ENCODE results near the gene DEGS1.

DEGS1 gene
- 68.2 to 174 (median 132) reads per million in 18 experiments for total RNA-seq

GRCh38 chr1:224182866-224183590 lies at the start of gene DEGS1:
Gene DEGS1 (plus strand): TSS chr1:224183240. CDS start chr1:224183337, 97 bp downstream.
- DNase-seq: peak; percentile 74 to 83

- DNase-seq: no peak
These were observed 49.2 kb upstream of the DEGS1 start for GRCh38 chr1:224133741-224134299.

- no peak for DNase-seq
These were observed 45.5 kb upstream of the DEGS1 start for GRCh38 chr1:224137518-224137917.

GRCh38 chr1:224138198-224138597 lies 44.8 kb upstream of the DEGS1 start:
- no peak for DNase-seq

- no peak for DNase-seq
These were observed 41.3 kb upstream of the DEGS1 start for GRCh38 chr1:224141693-224142092.

GRCh38 chr1:224149709-224150108 lies 33.3 kb upstream of the DEGS1 start:
- no peak for DNase-seq

- DNase-seq: no peak
These were observed 31.9 kb upstream of the DEGS1 start for GRCh38 chr1:224151117-224151516.

GRCh38 chr1:224157316-224157715 lies 25.7 kb upstream of the DEGS1 start:
- DNase-seq: no peak

GRCh38 chr1:224159541-224159940 lies 23.5 kb upstream of the DEGS1 start:
- no peak for DNase-seq

GRCh38 chr1:224160171-224160682 lies 22.8 kb upstream of the DEGS1 start:
- DNase-seq: no peak

GRCh38 chr1:224162768-224163167 lies 20.3 kb upstream of the DEGS1 start:
- no peak for DNase-seq

GRCh38 chr1:224163311-224163710 lies 19.7 kb upstream of the DEGS1 start:
- DNase-seq: no peak

GRCh38 chr1:224168859-224169380 lies 14.1 kb upstream of the DEGS1 start:
- peak; percentile 94 to 96 for DNase-seq

- DNase-seq: peak; percentile 31 to 34
These were observed 13.2 kb upstream of the DEGS1 start for GRCh38 chr1:224169718-224170270.

- DNase-seq: no peak
These were observed 12.7 kb upstream of the DEGS1 start for GRCh38 chr1:224170343-224170742.

GRCh38 chr1:224170748-224171478 lies 12.1 kb upstream of the DEGS1 start:
- DNase-seq: peak; percentile 70 to 79

GRCh38 chr1:224172229-224172628 lies 10.8 kb upstream of the DEGS1 start:
- DNase-seq: no peak

GRCh38 chr1:224173523-224173922 lies 9.5 kb upstream of the DEGS1 start:
- no peak for DNase-seq

GRCh38 chr1:224175617-224176016 lies 7.4 kb upstream of the DEGS1 start:
- no peak for DNase-seq

- no peak for DNase-seq
These were observed 5.6 kb upstream of the DEGS1 start for GRCh38 chr1:224177356-224177999.

GRCh38 chr1:224178894-224179293 lies 4.1 kb upstream of the DEGS1 start:
- DNase-seq: no peak

GRCh38 chr1:224180783-224181452 lies 2.1 kb upstream of the DEGS1 start:
- DNase-seq: no peak

All from inflammatory macrophage (primary cell).